DND-41 (cell line): ENCODE data around the gene CTDP1.

Experiments used
- ATAC-seq: fragments of 200-7000 bp; cut with Tn5 transposase; 3 replicates; pipeline ENCODE4 v1.9.1; 2021; ENCODE audit warnings: low read depth; ENCODE audit not compliant: insufficient read depth
- DNase-seq: peaks from one replicate; pipeline ENCODE4 v3.0.0-alpha.2; 2020
- H2AFZ ChIP-seq: 2 replicates; pipeline ENCODE4 v1.6.0; 2012; ENCODE audit warnings: low read depth, low read length
- H3K27ac ChIP-seq: 2 replicates; pipeline ENCODE4 v1.5.1; 2012; ENCODE audit warnings: low read length, inconsistent platforms
- H3K27me3 ChIP-seq: fragments of 200-600 bp; sonication (generic); 2 replicates; pipeline ENCODE4 v1.6.0; 2012; ENCODE audit warnings: low read length, mild to moderate bottlenecking, inconsistent platforms; ENCODE audit not compliant: insufficient read depth, poor library complexity
- H3K36me3 ChIP-seq: 2 replicates; pipeline ENCODE4 v1.5.1; 2012; ENCODE audit warnings: low read length, inconsistent platforms; ENCODE audit not compliant: insufficient read depth
- H3K4me1 ChIP-seq: 2 replicates; pipeline ENCODE4 v1.5.1; 2012; ENCODE audit warnings: mild to moderate bottlenecking, low read length; ENCODE audit not compliant: insufficient read depth
- H3K4me2 ChIP-seq: 2 replicates; pipeline ENCODE4 v1.6.0; 2012; ENCODE audit warnings: mild to moderate bottlenecking, moderate library complexity, low read length, inconsistent platforms; ENCODE audit not compliant: insufficient read depth
- H3K4me3 ChIP-seq, 2 experiments: fragments of 200-600 bp in 1 of 2; shearing (Covaris generic) in 1 of 2; 2 replicates each; pipeline ENCODE4 v1.5.1; 2012 to 2016; ENCODE audit warnings: inconsistent platforms in 2 of 2, low read length in 2 of 2, mild to moderate bottlenecking in 2 of 2, low read depth in 1 of 2, moderate library complexity in 1 of 2
- H3K79me2 ChIP-seq: 2 replicates; pipeline ENCODE4 v1.6.0; 2012; ENCODE audit warnings: low read length, inconsistent platforms; ENCODE audit not compliant: insufficient read depth
- H3K9ac ChIP-seq: 2 replicates; pipeline ENCODE4 v1.6.0; 2012; ENCODE audit warnings: low read depth, mild to moderate bottlenecking, inconsistent platforms, low read length, moderate library complexity
- H3K9me3 ChIP-seq: 2 replicates; pipeline ENCODE4 v1.5.1; 2012; ENCODE audit warnings: low read length, moderate library complexity, mild to moderate bottlenecking, inconsistent platforms; ENCODE audit not compliant: insufficient read depth, severe bottlenecking
- H4K20me1 ChIP-seq: 2 replicates; pipeline ENCODE4 v1.6.0; 2012; ENCODE audit warnings: low read length; ENCODE audit not compliant: insufficient read depth
- EZH2 ChIP-seq: IDR thresholded peaks from 3 replicates; pipeline ENCODE4 v1.6.1; 2012; ENCODE audit warnings: borderline replicate concordance, low read depth, mild to moderate bottlenecking, moderate library complexity, low read length, inconsistent platforms; ENCODE audit not compliant: severe bottlenecking
- TF ChIP-seq, protein P1 (sequence below): IDR thresholded peaks from 2 replicates; pipeline ENCODE4 v1.5.1; 2012; ENCODE audit warnings: borderline replicate concordance, low read length, moderate library complexity, mild to moderate bottlenecking; ENCODE audit not compliant: poor library complexity, severe bottlenecking; ENCODE audit errors: extremely low read depth

Gene CTDP1

DNA sequence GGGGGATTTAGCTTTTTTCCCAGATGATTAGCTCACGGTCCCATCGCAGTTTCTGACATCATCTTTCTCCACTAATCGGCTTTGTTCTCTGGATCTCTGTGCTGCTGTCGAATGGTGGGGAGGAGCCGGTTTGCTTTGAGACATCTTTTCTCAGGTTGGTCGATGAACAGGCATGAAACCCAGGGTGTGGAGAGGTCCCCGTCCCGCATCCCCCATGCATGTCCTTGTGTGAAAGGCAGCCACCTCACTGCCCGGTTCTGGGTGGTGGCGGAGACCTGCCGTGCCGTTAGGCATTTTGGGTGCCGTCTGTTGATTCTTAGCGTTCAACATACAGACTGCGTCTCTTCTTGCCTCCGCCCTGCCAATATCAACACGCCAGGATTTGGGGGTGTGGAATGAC lies 57.8 kb downstream of the CTDP1 start:
- no peaks in the 10 kb centered on the region for H3K79me2 ChIP-seq
- no peak for TF ChIP-seq EZH2
- TF ChIP-seq, protein P1, sequence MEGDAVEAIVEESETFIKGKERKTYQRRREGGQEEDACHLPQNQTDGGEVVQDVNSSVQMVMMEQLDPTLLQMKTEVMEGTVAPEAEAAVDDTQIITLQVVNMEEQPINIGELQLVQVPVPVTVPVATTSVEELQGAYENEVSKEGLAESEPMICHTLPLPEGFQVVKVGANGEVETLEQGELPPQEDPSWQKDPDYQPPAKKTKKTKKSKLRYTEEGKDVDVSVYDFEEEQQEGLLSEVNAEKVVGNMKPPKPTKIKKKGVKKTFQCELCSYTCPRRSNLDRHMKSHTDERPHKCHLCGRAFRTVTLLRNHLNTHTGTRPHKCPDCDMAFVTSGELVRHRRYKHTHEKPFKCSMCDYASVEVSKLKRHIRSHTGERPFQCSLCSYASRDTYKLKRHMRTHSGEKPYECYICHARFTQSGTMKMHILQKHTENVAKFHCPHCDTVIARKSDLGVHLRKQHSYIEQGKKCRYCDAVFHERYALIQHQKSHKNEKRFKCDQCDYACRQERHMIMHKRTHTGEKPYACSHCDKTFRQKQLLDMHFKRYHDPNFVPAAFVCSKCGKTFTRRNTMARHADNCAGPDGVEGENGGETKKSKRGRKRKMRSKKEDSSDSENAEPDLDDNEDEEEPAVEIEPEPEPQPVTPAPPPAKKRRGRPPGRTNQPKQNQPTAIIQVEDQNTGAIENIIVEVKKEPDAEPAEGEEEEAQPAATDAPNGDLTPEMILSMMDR = no peak
- DNase-seq (no peak), ATAC-seq (no peak)
- peaks cover 86% of the 10 kb centered on the region for H3K36me3 ChIP-seq
- H3K27me3 ChIP-seq = no peaks in the 10 kb centered on the region
- no peak overlapping the region for H3K27ac ChIP-seq
- no peak overlapping the region for H3K4me3 ChIP-seq
- H3K9me3 ChIP-seq = no peaks in the 10 kb centered on the region
- no peak overlapping the region for H3K4me2 ChIP-seq
- no peaks in the 10 kb centered on the region for H3K4me1 ChIP-seq
- H4K20me1 ChIP-seq = peaks cover 46% of the 10 kb centered on the region
- no peak overlapping the region for H3K9ac ChIP-seq
- no peak overlapping the region for H2AFZ ChIP-seq

DNA sequence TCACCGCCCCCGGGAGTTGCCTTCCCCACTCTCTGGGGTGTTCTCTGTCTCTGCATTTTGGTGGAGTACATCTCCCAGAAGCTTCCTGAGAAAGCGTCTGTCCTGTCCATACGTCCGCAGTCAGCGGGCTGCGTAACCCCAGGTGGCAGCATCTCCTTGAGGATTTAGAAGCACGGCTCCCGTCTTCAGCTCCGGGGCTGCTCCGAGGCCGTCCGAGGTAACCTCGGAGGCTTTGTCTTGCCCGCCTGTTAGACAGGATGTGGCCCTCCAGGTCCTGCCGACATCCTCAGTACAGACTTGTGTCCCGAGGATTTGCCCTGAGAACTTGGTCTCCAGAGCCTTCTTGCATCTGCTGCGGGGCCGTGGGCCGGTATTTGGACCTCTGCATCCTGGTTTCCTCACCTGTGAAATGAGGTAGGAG lies 58.4 kb downstream of the CTDP1 start:
- ATAC-seq = no peak
- Histone ChIP-seq H3K4me1 (no peaks in the 10 kb centered on the region), H3K9me3 (no peaks in the 10 kb centered on the region), H2AFZ (no peak overlapping the region), H3K27me3 (no peaks in the 10 kb centered on the region), H3K36me3 (peaks cover 86% of the 10 kb centered on the region), H3K9ac (no peak overlapping the region), H3K4me2 (no peak overlapping the region), H4K20me1 (peaks cover 39% of the 10 kb centered on the region), H3K79me2 (no peaks in the 10 kb centered on the region), H3K27ac (no peak overlapping the region), H3K4me3 (no peak overlapping the region)
- DNase-seq = no peak
- TF ChIP-seq, protein P1 = no peak
- no peak for TF ChIP-seq EZH2

DNA sequence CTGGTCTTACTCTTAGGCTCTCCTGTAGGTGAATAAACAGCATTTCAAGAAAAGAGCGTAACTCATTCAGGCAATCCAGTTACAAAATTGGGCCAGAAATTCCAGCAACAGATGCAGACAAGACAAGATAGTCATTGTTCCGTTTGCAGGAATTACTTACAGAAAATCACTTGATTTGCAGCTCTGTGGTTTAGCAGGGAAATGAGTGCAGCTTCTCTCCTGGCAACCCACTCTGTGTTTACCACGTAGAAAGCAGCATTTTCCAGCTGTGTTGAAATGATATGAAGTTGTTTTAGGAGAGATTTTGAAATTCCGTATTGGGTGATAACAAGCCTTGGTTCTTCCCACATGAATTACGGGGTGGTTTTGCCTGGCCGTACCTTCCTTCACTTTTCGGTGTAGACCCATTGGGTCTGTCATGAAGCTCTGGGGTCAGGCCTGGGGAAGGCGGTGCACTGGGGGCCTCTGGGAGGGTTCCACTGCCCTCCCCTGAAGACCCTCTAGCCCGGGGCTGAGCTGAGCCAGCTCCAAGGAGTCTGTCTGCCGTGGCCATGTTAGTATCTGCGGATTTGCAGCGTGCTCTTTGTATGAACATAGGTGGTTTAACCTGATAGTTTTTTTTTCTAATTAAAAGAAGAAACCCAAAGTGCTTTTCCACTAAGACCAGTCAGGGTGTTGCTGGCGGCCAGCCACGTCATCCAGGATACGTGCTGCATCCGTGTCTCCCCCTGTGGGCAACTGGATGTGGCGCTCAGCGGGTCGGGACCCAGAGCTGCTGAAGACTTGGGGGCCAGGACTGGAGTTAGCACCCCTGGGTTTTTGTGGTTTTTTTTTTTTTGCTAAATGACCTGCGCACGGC lies 59.2 kb downstream of the CTDP1 start:
- Histone ChIP-seq H3K4me3 (no peak overlapping the region), H2AFZ (no peak overlapping the region), H3K36me3 (peaks cover 88% of the 10 kb centered on the region), H3K4me1 (no peaks in the 10 kb centered on the region), H3K27ac (no peak overlapping the region), H3K4me2 (no peak overlapping the region), H3K79me2 (no peaks in the 10 kb centered on the region), H3K9me3 (no peaks in the 10 kb centered on the region), H3K9ac (no peak overlapping the region), H3K27me3 (no peaks in the 10 kb centered on the region), H4K20me1 (peaks cover 38% of the 10 kb centered on the region)
- ATAC-seq = no peak
- TF ChIP-seq EZH2 = no peak
- TF ChIP-seq, protein P1 = no peak
- no peak for DNase-seq
